ENCODE data around the gene SCAMP2.
A peak's percentile ranks its signal among the peaks of the same experiment; 100 is the strongest.

The SCAMP2 gene

GRCh38 chr15:74857082-74857655, 16.0 kb downstream of the SCAMP2 start:
- peak overlapping the region; percentile 92 for H3K27ac Mint-ChIP-seq
- H3K4me1 Mint-ChIP-seq (ENCODE audit: low read depth), result peaks cover 34% of the 10 kb centered on the region
- no peaks in the 10 kb centered on the region for H3K27me3 Mint-ChIP-seq
- H3K9me3 Mint-ChIP-seq (ENCODE audit: low read depth), result no peaks in the 10 kb centered on the region
- H3K4me3 Mint-ChIP-seq, result no peak overlapping the region
- H3K36me3 Mint-ChIP-seq, result no peaks in the 10 kb centered on the region

DNA sequence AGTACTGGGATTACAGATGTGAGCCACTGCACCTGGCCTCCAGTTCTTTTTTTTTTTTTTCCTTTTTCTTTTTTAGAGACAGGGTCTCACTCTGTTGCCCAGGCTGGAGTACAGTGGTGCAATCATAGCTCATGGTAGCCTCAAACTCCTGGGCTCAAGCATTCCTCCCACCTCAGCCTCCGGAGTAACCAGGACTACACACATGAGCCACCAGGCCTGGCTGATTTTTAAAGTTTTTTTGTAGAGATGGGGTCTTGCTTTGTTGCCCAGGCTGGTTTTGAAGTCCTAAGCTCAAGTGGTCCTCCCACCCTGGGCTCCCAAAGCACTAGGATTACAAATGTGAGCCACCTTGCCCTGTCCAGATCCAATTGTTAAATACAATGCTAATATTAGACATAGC, 16.6 kb downstream of the SCAMP2 start:
- Mint-ChIP-seq H3K4me3 (no peak overlapping the region), H3K27me3 (no peaks in the 10 kb centered on the region), H3K9me3 (ENCODE audit: low read depth) (no peaks in the 10 kb centered on the region), H3K27ac (peak overlapping the region; percentile 54), H3K4me1 (ENCODE audit: low read depth) (peaks cover 34% of the 10 kb centered on the region), H3K36me3 (no peaks in the 10 kb centered on the region)

- peak overlapping the region; percentile 58 for H3K27ac Mint-ChIP-seq
- H3K27me3 Mint-ChIP-seq, result no peaks in the 10 kb centered on the region
- peaks cover 30% of the 10 kb centered on the region for H3K4me1 Mint-ChIP-seq (ENCODE audit: low read depth)
- no peaks in the 10 kb centered on the region for H3K36me3 Mint-ChIP-seq
- H3K4me3 Mint-ChIP-seq, result no peak overlapping the region
- H3K9me3 Mint-ChIP-seq (ENCODE audit: low read depth), result no peaks in the 10 kb centered on the region
These were observed 17.3 kb downstream of the SCAMP2 start for GRCh38 chr15:74855857-74856256.

DNA sequence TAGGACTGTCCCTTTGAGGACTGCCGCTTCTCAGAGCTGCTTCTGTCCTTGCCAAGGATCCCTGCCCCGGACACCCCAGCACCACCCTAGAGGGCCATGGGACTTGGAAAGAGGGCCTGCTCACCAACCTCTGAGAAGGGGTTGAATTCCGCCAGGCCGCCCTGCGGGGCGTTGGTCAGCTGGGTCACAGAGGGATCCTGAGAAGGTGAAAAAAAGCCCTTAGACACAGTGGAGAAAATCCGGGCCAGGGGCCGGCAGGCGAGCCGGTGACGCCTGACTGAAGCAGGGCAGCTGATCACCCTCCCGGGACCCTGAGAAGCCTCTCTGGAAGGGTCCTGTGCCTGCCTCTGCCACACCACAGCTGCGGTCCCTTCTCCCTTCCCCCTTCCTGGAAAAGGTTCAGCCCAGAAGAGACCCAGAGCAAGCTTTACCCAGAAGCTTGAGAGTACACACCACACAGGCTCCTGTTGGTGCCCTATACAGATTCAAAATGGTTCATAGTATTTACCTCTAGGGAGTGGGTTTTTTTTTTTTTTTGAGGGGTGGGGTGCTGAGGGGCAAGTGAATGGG, 18.6 kb downstream of the SCAMP2 start:
- Mint-ChIP-seq H3K4me1 (ENCODE audit: low read depth) (peaks cover 26% of the 10 kb centered on the region), H3K4me3 (no peak overlapping the region), H3K36me3 (no peaks in the 10 kb centered on the region), H3K27me3 (no peaks in the 10 kb centered on the region), H3K27ac (peak overlapping the region; percentile 10), H3K9me3 (ENCODE audit: low read depth) (no peaks in the 10 kb centered on the region)

DNA sequence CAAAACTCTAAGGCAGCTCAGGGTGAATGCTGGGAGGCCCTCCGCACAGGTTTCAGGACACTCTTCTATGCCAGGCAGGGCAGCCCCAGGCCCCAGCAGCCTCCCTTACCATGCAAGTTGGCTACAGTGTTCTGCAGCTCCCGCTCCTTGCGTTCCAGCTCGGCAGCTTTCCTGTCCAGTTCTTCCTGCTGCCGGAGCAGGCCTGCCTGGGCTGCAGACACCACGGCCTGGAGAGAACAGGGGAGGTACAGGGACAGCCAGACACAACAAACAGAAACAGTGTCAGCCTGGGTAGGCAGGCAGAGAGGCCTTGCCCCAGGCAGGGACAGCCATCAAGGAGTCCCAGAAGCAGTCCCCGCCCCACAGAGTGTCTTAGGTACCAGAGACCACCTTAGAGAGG, 21.2 kb downstream of the SCAMP2 start:
- H3K4me1 Mint-ChIP-seq (ENCODE audit: low read depth), result peaks cover 6% of the 10 kb centered on the region
- no peak overlapping the region for H3K4me3 Mint-ChIP-seq
- no peaks in the 10 kb centered on the region for H3K9me3 Mint-ChIP-seq (ENCODE audit: low read depth)
- H3K27me3 Mint-ChIP-seq, result no peaks in the 10 kb centered on the region
- no peaks in the 10 kb centered on the region for H3K36me3 Mint-ChIP-seq
- no peak overlapping the region for H3K27ac Mint-ChIP-seq

- Mint-ChIP-seq H3K9me3 (ENCODE audit: low read depth) (no peaks in the 10 kb centered on the region), H3K36me3 (peaks cover 2% of the 10 kb centered on the region), H3K4me3 (no peak overlapping the region), H3K4me1 (ENCODE audit: low read depth) (peaks cover 8% of the 10 kb centered on the region), H3K27ac (no peak overlapping the region), H3K27me3 (no peaks in the 10 kb centered on the region)
These were observed 22.8 kb downstream of the SCAMP2 start for GRCh38 chr15:74850393-74850792.

DNA sequence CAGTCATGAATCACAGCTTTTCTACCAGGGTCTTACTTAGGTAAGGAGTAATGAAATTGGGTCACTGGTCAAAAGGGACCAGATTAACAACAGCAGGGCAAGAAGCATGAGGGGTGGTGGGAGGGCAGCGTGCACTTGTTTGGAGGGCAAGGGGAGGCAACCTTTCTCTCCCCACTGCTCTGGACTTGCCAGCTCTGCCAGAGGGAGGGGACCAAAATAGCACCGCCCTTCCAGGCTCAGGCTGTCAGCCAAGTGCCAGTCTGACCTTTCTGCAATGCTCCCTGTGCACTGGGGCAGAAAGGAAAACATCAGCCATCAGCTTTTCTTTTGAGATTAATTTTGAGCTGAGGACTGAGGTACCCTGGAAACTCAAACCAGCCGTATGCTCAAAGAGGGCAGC, 25.7 kb downstream of the SCAMP2 start:
- no peak overlapping the region for H3K4me3 Mint-ChIP-seq
- H3K27me3 Mint-ChIP-seq, result no peaks in the 10 kb centered on the region
- no peaks in the 10 kb centered on the region for H3K9me3 Mint-ChIP-seq (ENCODE audit: low read depth)
- H3K36me3 Mint-ChIP-seq, result peaks cover 2% of the 10 kb centered on the region
- no peak overlapping the region for H3K27ac Mint-ChIP-seq
- H3K4me1 Mint-ChIP-seq (ENCODE audit: low read depth), result peaks cover 25% of the 10 kb centered on the region

DNA sequence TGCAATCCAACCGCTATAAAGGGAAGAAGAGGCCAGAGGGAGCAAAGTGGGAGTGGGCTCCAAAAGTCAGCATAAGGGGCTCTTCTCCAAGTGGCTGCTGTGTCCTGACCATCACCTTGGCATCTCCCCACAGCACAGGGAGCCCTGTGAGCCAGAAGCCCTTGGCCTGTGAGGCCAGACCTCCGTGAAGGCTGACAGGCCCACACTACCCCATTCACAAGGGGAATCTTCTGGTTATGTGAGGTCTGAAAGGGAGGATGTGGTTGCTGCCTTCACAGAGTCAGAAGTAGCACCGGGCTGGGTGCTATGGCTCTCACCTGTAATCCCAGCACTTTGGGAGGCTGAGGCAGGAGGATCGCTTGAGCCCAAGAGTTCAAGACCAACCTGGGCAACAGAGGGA, 27.6 kb downstream of the SCAMP2 start:
- Mint-ChIP-seq H3K9me3 (ENCODE audit: low read depth) (no peaks in the 10 kb centered on the region), H3K27ac (peak overlapping the region; percentile 92), H3K27me3 (no peaks in the 10 kb centered on the region), H3K4me3 (peak overlapping the region; percentile 51), H3K4me1 (ENCODE audit: low read depth) (peaks cover 41% of the 10 kb centered on the region), H3K36me3 (peaks cover 2% of the 10 kb centered on the region)

DNA sequence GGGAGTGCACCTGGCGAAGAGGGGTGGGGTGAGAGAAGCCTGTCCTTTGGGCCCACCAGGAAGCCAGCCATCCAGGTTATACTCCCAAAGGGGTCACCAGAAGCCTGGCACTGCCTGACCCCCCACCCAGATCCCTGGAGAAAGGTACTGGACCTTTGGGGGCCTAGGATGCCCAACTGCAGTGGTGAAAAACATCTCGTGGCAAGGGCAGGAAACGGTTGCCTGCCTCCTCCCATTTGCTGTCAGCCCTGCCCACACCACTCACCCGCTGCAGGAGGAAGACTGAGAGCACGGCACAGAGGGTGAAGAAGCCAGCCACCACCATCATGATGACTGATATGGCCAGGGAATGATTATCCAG, 28.0 kb downstream of the SCAMP2 start:
- peaks cover 41% of the 10 kb centered on the region for H3K4me1 Mint-ChIP-seq (ENCODE audit: low read depth)
- peak overlapping the region; percentile 51 for H3K4me3 Mint-ChIP-seq
- peaks cover 2% of the 10 kb centered on the region for H3K36me3 Mint-ChIP-seq
- H3K27ac Mint-ChIP-seq, result peak overlapping the region; percentile 92
- no peaks in the 10 kb centered on the region for H3K27me3 Mint-ChIP-seq
- H3K9me3 Mint-ChIP-seq (ENCODE audit: low read depth), result no peaks in the 10 kb centered on the region

DNA sequence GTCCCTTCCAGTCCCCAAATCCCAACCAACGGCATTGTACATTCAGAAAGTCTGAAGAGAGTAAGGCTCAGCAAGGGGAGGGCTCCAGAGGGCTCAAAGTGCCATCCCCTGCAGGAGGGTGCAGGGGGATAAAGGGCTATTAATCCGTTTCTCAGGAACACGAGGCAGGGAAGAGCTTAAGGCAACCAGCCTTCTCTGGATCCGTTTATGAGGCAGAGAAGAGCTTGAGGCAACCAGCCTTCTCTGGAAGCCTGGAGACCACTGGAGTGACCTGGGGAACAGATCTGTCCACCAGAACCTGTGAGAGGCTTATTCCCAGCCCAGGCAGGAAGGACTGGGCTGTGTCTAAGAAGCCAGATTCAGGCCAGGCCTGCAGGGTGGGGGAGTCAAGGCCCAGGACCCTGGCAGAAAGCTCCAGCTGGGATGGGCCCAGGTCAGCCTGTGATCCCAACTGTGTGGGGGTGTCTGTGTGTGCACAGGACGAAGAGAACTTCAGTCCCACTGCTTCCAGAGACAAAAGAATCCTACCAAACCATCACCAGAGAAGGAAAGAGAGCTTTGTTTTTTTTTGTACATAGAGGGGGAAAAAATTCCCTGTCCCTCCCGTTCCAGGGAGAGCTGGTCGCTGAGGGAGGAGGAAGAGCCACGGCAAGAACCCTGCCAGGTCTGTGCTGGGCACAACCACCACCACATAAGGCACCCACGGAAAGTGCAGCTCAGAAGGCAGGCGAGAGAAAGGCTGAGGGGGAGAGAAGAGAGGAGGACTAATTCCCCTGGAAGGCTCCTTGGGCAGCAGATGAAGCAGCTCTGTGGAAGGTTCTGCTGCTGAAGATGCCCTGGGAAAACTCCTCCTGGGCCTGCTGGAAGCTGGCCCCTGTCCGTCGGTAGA, 28.6 kb downstream of the SCAMP2 start:
- H3K9me3 Mint-ChIP-seq (ENCODE audit: low read depth), result no peaks in the 10 kb centered on the region
- peaks cover 41% of the 10 kb centered on the region for H3K4me1 Mint-ChIP-seq (ENCODE audit: low read depth)
- H3K4me3 Mint-ChIP-seq, result peak overlapping the region; percentile 51
- peaks cover 2% of the 10 kb centered on the region for H3K36me3 Mint-ChIP-seq
- peak overlapping the region; percentile 92 for H3K27ac Mint-ChIP-seq
- H3K27me3 Mint-ChIP-seq, result no peaks in the 10 kb centered on the region

- H3K27me3 Mint-ChIP-seq, result no peaks in the 10 kb centered on the region
- peaks cover 41% of the 10 kb centered on the region for H3K4me1 Mint-ChIP-seq (ENCODE audit: low read depth)
- H3K9me3 Mint-ChIP-seq (ENCODE audit: low read depth), result no peaks in the 10 kb centered on the region
- peak overlapping the region; percentile 96 for H3K27ac Mint-ChIP-seq
- H3K4me3 Mint-ChIP-seq, result peak overlapping the region; percentile 90
- H3K36me3 Mint-ChIP-seq, result peaks cover 2% of the 10 kb centered on the region
These were observed 29.3 kb downstream of the SCAMP2 start for GRCh38 chr15:74843891-74844299.

GRCh38 chr15:74843445-74843828, 29.7 kb downstream of the SCAMP2 start:
- Mint-ChIP-seq H3K4me1 (ENCODE audit: low read depth) (peaks cover 41% of the 10 kb centered on the region), H3K9me3 (ENCODE audit: low read depth) (no peaks in the 10 kb centered on the region), H3K27ac (peak overlapping the region; percentile 96), H3K4me3 (peak overlapping the region; percentile 90), H3K27me3 (no peaks in the 10 kb centered on the region), H3K36me3 (peaks cover 2% of the 10 kb centered on the region)

GRCh38 chr15:74842581-74843444, 30.4 kb downstream of the SCAMP2 start, which contains the start of gene ULK3:
TSS of gene ULK3 (minus strand) at chr15:74843156. CDS start at chr15:74843105, 51 bp downstream.
- H3K4me1 Mint-ChIP-seq (ENCODE audit: low read depth), result peaks cover 41% of the 10 kb centered on the region
- no peaks in the 10 kb centered on the region for H3K27me3 Mint-ChIP-seq
- H3K36me3 Mint-ChIP-seq, result peaks cover 2% of the 10 kb centered on the region
- peak within 1 kb of the TSS; percentile 96 for H3K27ac Mint-ChIP-seq
- peak within 1 kb of the TSS; percentile 91 for H3K4me3 Mint-ChIP-seq
- no peaks in the 10 kb centered on the region for H3K9me3 Mint-ChIP-seq (ENCODE audit: low read depth)

DNA sequence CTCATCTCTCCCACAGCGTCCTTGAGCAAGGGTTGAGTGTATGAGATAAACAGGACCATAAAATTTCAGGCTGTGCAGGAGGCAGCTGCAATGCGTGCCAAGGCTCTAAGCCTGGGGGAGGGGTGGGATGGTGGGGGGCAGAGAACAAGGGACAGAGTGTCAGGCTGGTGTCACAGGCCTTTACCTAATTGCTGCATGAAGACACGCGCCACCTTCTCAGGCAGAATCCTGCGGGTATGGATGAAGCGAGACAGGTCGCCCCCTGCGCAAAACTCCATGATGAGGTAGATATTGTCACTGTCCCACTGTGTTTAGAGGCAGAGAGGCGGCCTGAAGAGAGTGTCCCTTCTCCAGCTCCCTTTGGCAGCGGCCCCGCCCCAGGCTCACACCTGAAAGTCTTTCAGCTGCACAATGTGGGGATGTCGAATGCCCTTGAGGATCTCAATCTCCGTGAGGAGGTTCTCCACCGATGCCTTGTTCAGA, 31.2 kb downstream of the SCAMP2 start:
- no peaks in the 10 kb centered on the region for H3K9me3 Mint-ChIP-seq (ENCODE audit: low read depth)
- no peaks in the 10 kb centered on the region for H3K27me3 Mint-ChIP-seq
- peak overlapping the region; percentile 91 for H3K4me3 Mint-ChIP-seq
- peak overlapping the region; percentile 50 for H3K27ac Mint-ChIP-seq
- H3K4me1 Mint-ChIP-seq (ENCODE audit: low read depth), result peaks cover 41% of the 10 kb centered on the region
- peaks cover 2% of the 10 kb centered on the region for H3K36me3 Mint-ChIP-seq

Data from activated naive CD8-positive, alpha-beta T cell (primary cell).